Endothelial cell of umbilical vein (primary cell): ENCODE results near the gene HDAC3. TPM values are rescaled to one million over a fixed set of nuclear protein-coding genes. Genes with fewer than 3 reads are reported as not detected.

Source experiments
- BruUV-seq: library from RNA; stranded (reverse); fragments of 400-500 nt; replicated peaks from 2 replicates; lab custom pipeline; 2021; lab: Mats Ljungman, UMichigan
- CTCF ChIA-PET: fragments of 300-600, 350-600 bp; sonication (Branson Sonifier 250); formaldehyde crosslinking; loops from one replicate; lab custom pipeline; 2021; ENCODE audit warnings: antibody characterized with exemption, inconsistent platforms; lab: Charles Lee
- POLR2A ChIA-PET: fragments of 300-600, 350-600 bp; sonication (Branson Sonifier 250); formaldehyde crosslinking; loops from one replicate; lab custom pipeline; 2021; ENCODE audit warnings: antibody characterized with exemption, inconsistent platforms; lab: Charles Lee
- DNase-seq: peaks from one replicate; pipeline ENCODE4 v3.0.0-alpha.2; 2011; ENCODE audit warnings: low read depth, low spot score
- FAIRE-seq: peaks from 2 replicates; lab custom pipeline; 2011; peaks lifted over from hg19 to GRCh38; lab: Jason Lieb, UNC
- H2AFZ ChIP-seq: 2 replicates; pipeline ENCODE4 v1.6.0; 2012; ENCODE audit warnings: low read depth, low read length, control low read depth, inconsistent platforms
- H3K27ac ChIP-seq: 2 replicates; pipeline ENCODE4 v1.5.1; 2011; ENCODE audit warnings: low read depth, mild to moderate bottlenecking, control low read depth, low read length, moderate library complexity; ENCODE audit not compliant: insufficient read depth
- H3K27me3 ChIP-seq, 2 experiments: 2 replicates each; pipeline versions ENCODE4 v1.6.0 to v1.6.1; 2011; ENCODE audit warnings: low read length in 2 of 2, mixed read lengths in 1 of 2; ENCODE audit not compliant: control insufficient read depth in 2 of 2, insufficient read depth in 2 of 2
- H3K36me3 ChIP-seq, 2 experiments: 2 replicates in 1 of 2; 3 replicates in 1 of 2; pipeline ENCODE4 v1.5.1; 2011; ENCODE audit warnings: low read length in 2 of 2, mild to moderate bottlenecking in 1 of 2, moderate library complexity in 1 of 2; ENCODE audit not compliant: control insufficient read depth in 2 of 2, insufficient read depth in 2 of 2; ENCODE audit errors: extremely low read depth in 1 of 2
- H3K4me1 ChIP-seq: 3 replicates; pipeline ENCODE4 v1.5.1; 2011; ENCODE audit warnings: mild to moderate bottlenecking, low read length; ENCODE audit not compliant: control insufficient read depth, insufficient read depth; ENCODE audit errors: extremely low read depth
- H3K4me2 ChIP-seq: 2 replicates; pipeline ENCODE4 v1.6.1; 2011; ENCODE audit warnings: low read length, control low read depth, mixed read lengths; ENCODE audit not compliant: insufficient read depth
- H3K4me3 ChIP-seq, 3 experiments: fragments of 200-600 bp in 1 of 3; sonication (generic), shearing (Covaris generic) in 1 of 3; replicated peaks in 1 of 3; 2 replicates each; pipeline ENCODE4 v1.5.1; 2011 to 2016; ENCODE audit warnings: control low read depth in 3 of 3, low read length in 3 of 3, mild to moderate bottlenecking in 2 of 3, inconsistent platforms in 1 of 3, low read depth in 1 of 3, moderate library complexity in 1 of 3; ENCODE audit not compliant: insufficient read depth in 1 of 3
- H3K79me2 ChIP-seq: 2 replicates; pipeline ENCODE4 v1.6.0; 2012; ENCODE audit warnings: low read length, inconsistent platforms; ENCODE audit not compliant: control insufficient read depth, insufficient read depth
- H3K9ac ChIP-seq: replicated peaks from 2 replicates; pipeline ENCODE3; 2011; ENCODE audit warnings: low read length, control low read depth; ENCODE audit not compliant: insufficient read depth; ENCODE audit errors: extremely low read depth
- H3K9me1 ChIP-seq: replicated peaks from 3 replicates; pipeline ENCODE4 v1.6.0; 2011; ENCODE audit warnings: mild to moderate bottlenecking, low read length; ENCODE audit not compliant: control insufficient read depth, insufficient read depth; ENCODE audit errors: extremely low read depth
- H3K9me3 ChIP-seq: replicated peaks from 2 replicates; pipeline ENCODE4 v1.5.1; 2012; ENCODE audit warnings: low read length, inconsistent platforms; ENCODE audit not compliant: control insufficient read depth, insufficient read depth
- H4K20me1 ChIP-seq: replicated peaks from 2 replicates; pipeline ENCODE3; 2011; ENCODE audit warnings: mild to moderate bottlenecking, low read length; ENCODE audit not compliant: control insufficient read depth, insufficient read depth; ENCODE audit errors: extremely low read depth
- EZH2 ChIP-seq: IDR thresholded peaks from 2 replicates; pipeline ENCODE4 v1.6.1; 2012; ENCODE audit warnings: borderline replicate concordance, low read depth, mild to moderate bottlenecking, moderate library complexity, low read length, inconsistent platforms; ENCODE audit not compliant: severe bottlenecking
- FOS ChIP-seq: IDR thresholded peaks from 2 replicates; pipeline ENCODE4 v1.6.1; 2011; ENCODE audit warnings: mild to moderate bottlenecking, low read length, moderate library complexity, borderline replicate concordance; ENCODE audit not compliant: insufficient read depth
- GATA2 ChIP-seq: IDR thresholded peaks from 2 replicates; pipeline ENCODE4 v1.7.0; 2011; ENCODE audit warnings: low read depth, mild to moderate bottlenecking, moderate library complexity, mixed read lengths, low read length; ENCODE audit not compliant: insufficient read length, insufficient read depth
- JUN ChIP-seq: IDR thresholded peaks from 2 replicates; pipeline ENCODE4 v1.6.1; 2011; ENCODE audit warnings: borderline replicate concordance, low read depth; ENCODE audit not compliant: insufficient read length, insufficient read depth
- MAX ChIP-seq: IDR thresholded peaks from 2 replicates; pipeline ENCODE4 v1.6.1; 2011; ENCODE audit not compliant: insufficient read depth, insufficient read length
- MYC ChIP-seq: IDR thresholded peaks from one replicate; pipeline ENCODE4 v1.6.1; 2011; ENCODE audit warnings: mild to moderate bottlenecking, low read depth, low read length
- POLR2A ChIP-seq: IDR thresholded peaks from 2 replicates; pipeline ENCODE4 v1.6.1; 2012; ENCODE audit warnings: low read depth, mild to moderate bottlenecking, control low read depth, low read length
- POLR2AphosphoS5 ChIP-seq: IDR thresholded peaks from 2 replicates; pipeline ENCODE4 v1.6.1; 2012; ENCODE audit warnings: low read depth, mild to moderate bottlenecking, control low read depth, low read length, moderate library complexity; ENCODE audit not compliant: insufficient read depth
- dilution Hi-C: fragments of 300-500 bp; cut with MboI; formaldehyde crosslinking; loops from one replicate; pipeline ENCODE4 v1.15.0; 2019; ENCODE audit warnings: low sequenced_read_pairs; ENCODE audit not compliant: extremely low pct_ligation_motif_present
- intact Hi-C: fragments of 100-400 bp; cut with micrococcal nuclease; formaldehyde crosslinking; loops from one replicate; pipeline ENCODE4 v1.10.0; 2022
- polyA plus RNA-seq, 4 experiments: library from polyadenylated mRNA; depleted of rRNA in 3 of 4; stranded (reverse) in 3 of 4; unstranded in 1 of 4; fragments of >200 nt; gene quantifications; 2 replicates each; pipeline versions ENCODE4 v1.2.1 to v1.2.3, GENCODE V29; 2011 to 2012; ENCODE audit warnings: missing spikeins in 1 of 4
- total RNA-seq: library from RNA; stranded (reverse); gene quantifications from 2 replicates; pipeline ENCODE4 v1.2.3, GENCODE V29; 2021
- TF ChIP-seq, protein P1 (sequence below), 2 donors: IDR thresholded peaks; 1 replicate in 1 of 2; 2 replicates in 1 of 2; pipeline ENCODE4 v1.5.1; 2011; ENCODE audit warnings: low read length in 2 of 2, mild to moderate bottlenecking in 2 of 2, moderate library complexity in 2 of 2, control low read depth in 1 of 2, inconsistent platforms in 1 of 2, low read depth in 1 of 2; ENCODE audit not compliant: insufficient read depth in 1 of 2; ENCODE audit errors: extremely low read depth in 1 of 2

The HDAC3 gene
- total and polyA plus RNA-seq, 2 donors (not counting 3 experiments of a cell fraction or from before 2014, with no cell fraction given), result 58.5 to 75.5 TPM

GRCh38 chr5:141637767-141638419 is 1.2 kb upstream of the HDAC3 start:
- BruUV-seq, result no TSS peak
- Histone ChIP-seq H2AFZ (peak overlapping the region; percentile 93), H3K4me1 (peaks cover 23% of the 10 kb centered on the region), H3K9me1 (no peaks in the 10 kb centered on the region), H3K36me3 (peaks cover 0 to 3% of the 10 kb centered on the region in 2 experiments), H3K9me3 (no peaks in the 10 kb centered on the region), H3K79me2 (peaks cover 21% of the 10 kb centered on the region), H3K4me2 (peak overlapping the region; percentile 85), H4K20me1 (peaks cover 5% of the 10 kb centered on the region), H3K27me3 (no peaks in the 10 kb centered on the region), H3K9ac (no peak overlapping the region), H3K4me3 (peak overlapping the region; percentile 75 to 82 (median 77)), H3K27ac (no peak overlapping the region)
- dilution Hi-C loops (no loop called here), intact Hi-C loops (loop anchor here (1.0 kb wide), 1 partner anchor 46 kb away; no protein-coding TSS in a partner anchor)
- FAIRE-seq (peak; percentile 77), DNase-seq (peak; percentile 63)
- ChIA-PET POLR2A (interaction anchor here (1.5 kb wide), 1 partner anchor 19 kb away, joined by 6 read pairs; the partner anchor contains the start of gene DIAPH1), CTCF (interaction anchor here (1.2 to 14.7 kb wide), 6 partner anchors 8 to 46 kb away, joined by 3 to 163 read pairs (median 6); partner anchors contain the start of genes DIAPH1 and FCHSD1)
- no peak for TF ChIP-seq EZH2
- peak; percentile 67 for TF ChIP-seq MAX
- TF ChIP-seq GATA2, result no peak
- TF ChIP-seq FOS, result no peak
- TF ChIP-seq, protein P1, sequence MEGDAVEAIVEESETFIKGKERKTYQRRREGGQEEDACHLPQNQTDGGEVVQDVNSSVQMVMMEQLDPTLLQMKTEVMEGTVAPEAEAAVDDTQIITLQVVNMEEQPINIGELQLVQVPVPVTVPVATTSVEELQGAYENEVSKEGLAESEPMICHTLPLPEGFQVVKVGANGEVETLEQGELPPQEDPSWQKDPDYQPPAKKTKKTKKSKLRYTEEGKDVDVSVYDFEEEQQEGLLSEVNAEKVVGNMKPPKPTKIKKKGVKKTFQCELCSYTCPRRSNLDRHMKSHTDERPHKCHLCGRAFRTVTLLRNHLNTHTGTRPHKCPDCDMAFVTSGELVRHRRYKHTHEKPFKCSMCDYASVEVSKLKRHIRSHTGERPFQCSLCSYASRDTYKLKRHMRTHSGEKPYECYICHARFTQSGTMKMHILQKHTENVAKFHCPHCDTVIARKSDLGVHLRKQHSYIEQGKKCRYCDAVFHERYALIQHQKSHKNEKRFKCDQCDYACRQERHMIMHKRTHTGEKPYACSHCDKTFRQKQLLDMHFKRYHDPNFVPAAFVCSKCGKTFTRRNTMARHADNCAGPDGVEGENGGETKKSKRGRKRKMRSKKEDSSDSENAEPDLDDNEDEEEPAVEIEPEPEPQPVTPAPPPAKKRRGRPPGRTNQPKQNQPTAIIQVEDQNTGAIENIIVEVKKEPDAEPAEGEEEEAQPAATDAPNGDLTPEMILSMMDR (IDR thresholded peaks at IDR 0.05; ENCODE audit: extremely low read depth in 1 of 2, insufficient read depth in 1 of 2, low read depth in 1 of 2, low read length in 2 of 2), result peak; percentile 8 to 28
- TF ChIP-seq POLR2AphosphoS5, result no peak
- no peak for TF ChIP-seq POLR2A
- no peak for TF ChIP-seq JUN
- no peak for TF ChIP-seq MYC
